Measurements from ENCODE around the gene SALL3. TPM values are rescaled to one million over a fixed set of nuclear protein-coding genes. Genes with fewer than 3 reads are reported as not detected.

SALL3 gene
- total and polyA plus RNA-seq, 2 experiments from 2014 or later: 16.9 to 39.8 TPM

- Histone ChIP-seq H3K79me2 (replicated peaks; ENCODE audit: insufficient read depth) (peaks cover 34% of the 10 kb centered on the region), H3K36me3 (ENCODE audit: insufficient read depth) (no peaks in the 10 kb centered on the region), H3K4me2 (peak overlapping the region; percentile 75), H3F3A (replicated peaks; ENCODE audit: low read depth) (peaks cover 24% of the 10 kb centered on the region), H3K4me3 (peak overlapping the region; percentile 52), H4K20me1 (replicated peaks; ENCODE audit: insufficient read depth) (no peaks in the 10 kb centered on the region), H3K4me1 (ENCODE audit: insufficient read depth) (peaks cover 43% of the 10 kb centered on the region), H3K9me2 (ENCODE audit: insufficient read depth) (no peaks in the 10 kb centered on the region), H2AFZ (no peak overlapping the region), H3K27ac (ENCODE audit: low read depth) (no peak overlapping the region), H3K27me3 (ENCODE audit: insufficient read depth) (peaks cover 47% of the 10 kb centered on the region)
- peak overlapping the region; percentile 81 for H3K4me3 Mint-ChIP-seq
- peaks cover 2% of the 10 kb centered on the region; the same call in 2 of the 3 replicates for H3K36me3 Mint-ChIP-seq (ENCODE audit: low read depth)
- TF ChIP-seq ZNF462 (CRISPR knock-in tag; IDR thresholded peaks at IDR 0.05) (no peak), POLR2AphosphoS5 (IDR thresholded peaks at IDR 0.05; ENCODE audit: low read depth) (no peak), ETS1 (IDR thresholded peaks at IDR 0.05) (no peak), CREB1 (CRISPR knock-in tag; IDR thresholded peaks at IDR 0.05; ENCODE audit: low read depth) (no peak), EZH2phosphoT487 (IDR thresholded peaks at IDR 0.05; ENCODE audit: unreplicated experiment) (no peak)
- peaks cover 61% of the 10 kb centered on the region for H3K4me1 Mint-ChIP-seq
- peaks cover 58% of the 10 kb centered on the region for H3K27me3 Mint-ChIP-seq (ENCODE audit: insufficient read depth, low read depth, poor library complexity)
- ATAC-seq (peak; percentile 1; the same call in 2 of the 3 replicates), DNase-seq (ENCODE audit: low spot score) (peak; percentile 34)
- no peak overlapping the region; the same call in 1 of the 2 replicates for H3K27ac Mint-ChIP-seq
- peaks cover 3% of the 10 kb centered on the region for H3K9me3 Mint-ChIP-seq
Measured at GRCh38 chr18:78980777-78981380, 1.3 kb downstream of the SALL3 start.

Data from GM23338 (cell line).